Omental fat pad (tissue), 4 donors: ENCODE measurements around the gene CD101. TPM values are rescaled to one million over a fixed set of nuclear protein-coding genes. Genes with fewer than 3 reads are reported as not detected.

Experiments used
- ATAC-seq: fragments of 150-250 bp; one replicate; pipeline ENCODE4 v1.9.1; 2016; ENCODE audit warnings: mild to moderate bottlenecking, moderate library complexity; ENCODE audit not compliant: low FRiP score
- DNase-seq: peaks from one replicate; pipeline ENCODE4 v3.0.0-alpha.2; 2019; ENCODE audit warnings: low spot score
- total RNA-seq, 4 donors: library from RNA; depleted of rRNA; stranded (reverse); fragments of >200 nt; gene quantifications; one replicate each; pipeline ENCODE4 v1.1.0, GENCODE V29; 2016
- TF ChIP-seq, protein P1 (sequence below), 3 donors: fragments of 450-650 bp; IDR thresholded peaks; one replicate each; pipeline ENCODE4 v1.5.1; 2016 to 2017; ENCODE audit warnings: antibody characterized with exemption in 3 of 3, mild to moderate bottlenecking in 3 of 3, moderate library complexity in 2 of 3

The CD101 gene
- total RNA-seq, 4 donors from 2014 or later = 0.47 to 2.0 (median 1.8) TPM

DNA sequence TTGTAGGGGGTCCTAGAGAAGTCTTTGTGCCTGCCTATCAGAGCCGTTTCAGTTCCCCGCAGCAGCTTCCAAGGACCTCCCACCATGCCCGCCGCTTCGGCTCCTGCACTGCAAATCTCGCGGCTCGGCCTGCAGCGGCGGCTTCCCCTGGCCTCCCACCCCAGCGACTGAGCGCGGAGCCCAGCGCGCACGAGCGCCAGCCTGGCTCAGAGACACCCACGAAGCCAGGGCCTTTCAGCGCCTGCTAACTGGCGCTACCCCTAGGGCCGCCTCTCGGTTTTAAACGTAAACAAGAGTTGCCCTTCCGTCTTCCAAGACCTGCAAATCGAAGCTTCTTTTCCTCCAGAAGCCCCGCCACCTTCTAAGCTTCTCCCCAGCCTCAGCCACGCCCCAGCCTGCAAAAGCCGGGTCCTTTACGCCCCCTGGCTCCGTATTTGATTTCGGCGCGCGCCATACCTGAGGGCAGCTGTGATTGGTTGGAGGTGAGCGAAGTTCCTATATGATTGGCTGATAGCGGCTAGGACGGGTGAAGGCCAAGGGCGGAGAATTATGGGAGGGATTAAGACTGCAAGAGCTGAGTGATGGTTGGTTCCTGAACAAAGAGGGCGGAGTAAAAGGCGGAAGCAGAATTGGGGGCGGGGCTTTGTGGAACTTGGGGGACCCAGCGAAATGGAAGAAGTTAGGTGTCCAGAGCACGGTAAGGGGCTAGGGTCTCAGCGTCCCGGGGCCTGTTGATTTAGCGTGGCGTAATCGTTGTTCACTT is 58.3 kb downstream of the CD101 start, which contains the start of gene TTF2:
TTF2 (plus strand) TSS at position 649 of the 763 bp plus-strand sequence; CDS start at position 670, 21 bp downstream.
- DNase-seq (peak; percentile 78), ATAC-seq (peak; percentile 99)
- TF ChIP-seq, protein P1, sequence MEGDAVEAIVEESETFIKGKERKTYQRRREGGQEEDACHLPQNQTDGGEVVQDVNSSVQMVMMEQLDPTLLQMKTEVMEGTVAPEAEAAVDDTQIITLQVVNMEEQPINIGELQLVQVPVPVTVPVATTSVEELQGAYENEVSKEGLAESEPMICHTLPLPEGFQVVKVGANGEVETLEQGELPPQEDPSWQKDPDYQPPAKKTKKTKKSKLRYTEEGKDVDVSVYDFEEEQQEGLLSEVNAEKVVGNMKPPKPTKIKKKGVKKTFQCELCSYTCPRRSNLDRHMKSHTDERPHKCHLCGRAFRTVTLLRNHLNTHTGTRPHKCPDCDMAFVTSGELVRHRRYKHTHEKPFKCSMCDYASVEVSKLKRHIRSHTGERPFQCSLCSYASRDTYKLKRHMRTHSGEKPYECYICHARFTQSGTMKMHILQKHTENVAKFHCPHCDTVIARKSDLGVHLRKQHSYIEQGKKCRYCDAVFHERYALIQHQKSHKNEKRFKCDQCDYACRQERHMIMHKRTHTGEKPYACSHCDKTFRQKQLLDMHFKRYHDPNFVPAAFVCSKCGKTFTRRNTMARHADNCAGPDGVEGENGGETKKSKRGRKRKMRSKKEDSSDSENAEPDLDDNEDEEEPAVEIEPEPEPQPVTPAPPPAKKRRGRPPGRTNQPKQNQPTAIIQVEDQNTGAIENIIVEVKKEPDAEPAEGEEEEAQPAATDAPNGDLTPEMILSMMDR (IDR thresholded peaks at IDR 0.05) = no peak

DNA sequence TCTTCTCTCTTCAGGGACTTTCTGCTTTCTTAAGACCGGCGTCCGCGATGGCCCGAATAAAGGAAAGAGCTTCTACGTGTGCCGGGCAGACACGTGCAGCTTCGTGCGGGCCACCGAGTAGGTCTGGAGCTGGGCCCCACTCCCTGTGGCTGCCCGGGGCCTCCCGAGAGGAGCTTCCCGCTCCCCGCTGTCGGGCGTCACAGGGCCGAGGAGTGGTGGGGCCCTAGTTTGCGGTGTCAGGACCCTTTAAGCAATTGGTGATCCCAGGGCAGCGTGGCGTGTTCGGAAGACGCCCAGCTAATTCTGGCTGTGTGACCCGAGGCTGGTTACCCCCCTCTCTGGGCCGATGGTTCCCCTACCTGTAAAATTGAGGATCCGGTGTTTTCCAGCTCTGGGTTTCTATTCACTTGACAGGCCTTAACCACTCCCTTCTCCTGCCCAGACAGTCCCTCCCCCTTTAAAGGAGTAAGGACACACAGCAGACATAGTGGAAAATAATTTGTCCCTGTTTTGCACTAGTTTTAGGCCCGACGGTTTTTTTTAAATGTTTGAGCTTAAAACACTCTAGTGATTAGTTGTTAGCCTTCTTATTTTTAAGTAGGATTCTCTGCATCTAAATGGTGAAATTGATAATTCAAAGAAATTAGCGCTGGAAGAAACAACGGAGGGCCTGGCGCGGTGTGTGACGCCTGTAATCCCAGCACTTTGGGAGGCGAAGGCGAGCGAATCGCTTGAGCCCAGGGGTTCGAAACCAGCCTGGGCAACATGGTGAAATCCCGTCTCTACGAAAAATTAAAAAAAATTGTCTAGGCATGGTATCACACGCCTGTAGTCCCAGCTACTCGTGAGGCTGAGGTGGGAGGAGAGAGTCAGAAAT is 59.1 kb downstream of the CD101 start:
- ATAC-seq = peak; percentile 58

DNA sequence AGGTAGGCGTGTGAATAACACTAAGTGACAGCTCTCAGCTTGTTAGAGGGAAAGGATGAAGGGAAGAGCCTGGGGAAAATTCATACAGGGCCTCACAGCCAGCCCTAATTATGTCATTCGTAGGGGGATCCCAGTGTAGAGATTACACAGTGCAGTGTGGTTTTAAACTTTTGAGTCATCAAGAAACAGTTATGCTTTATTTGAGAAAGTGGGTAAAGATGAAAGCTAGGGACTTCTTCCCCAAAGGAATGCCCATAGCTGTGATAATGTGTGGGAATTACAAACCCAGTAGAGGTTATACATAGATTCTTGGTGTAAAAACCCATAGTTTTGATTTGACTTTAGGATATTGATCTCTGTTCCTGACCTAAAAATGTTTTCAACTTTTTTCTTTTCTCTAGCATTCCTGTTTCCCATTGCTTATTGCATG is 60.4 kb downstream of the CD101 start:
- no peak for DNase-seq
- TF ChIP-seq, protein P1 (IDR thresholded peaks at IDR 0.05) = no peak
- ATAC-seq = no peak

More for the DNA sequence above, 59.1 kb downstream of the CD101 start:
- TF ChIP-seq, protein P1 (IDR thresholded peaks at IDR 0.05) = no peak
- DNase-seq = no peak

DNA sequence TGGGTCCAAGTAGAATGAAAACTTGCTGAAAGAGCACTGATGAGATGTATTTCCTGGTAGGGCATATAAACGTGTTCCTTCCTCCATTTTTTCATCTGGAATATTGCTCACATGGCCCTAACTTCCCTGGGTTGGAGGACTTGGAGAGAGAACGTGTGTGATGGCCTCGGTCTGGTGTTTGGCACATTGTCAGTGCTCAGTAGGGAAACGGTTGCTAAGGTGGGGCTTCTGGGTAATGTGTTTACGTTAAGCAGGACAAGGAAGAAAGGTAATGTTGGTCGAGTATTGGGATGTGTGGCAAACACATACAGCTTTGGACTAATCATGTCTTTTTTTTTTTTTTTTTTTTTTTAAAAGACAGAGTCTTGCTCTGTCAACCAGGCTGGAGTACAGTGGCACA is 64.8 kb downstream of the CD101 start:
- TF ChIP-seq, protein P1 (IDR thresholded peaks at IDR 0.05) = no peak
- ATAC-seq (no peak), DNase-seq (no peak)

DNA sequence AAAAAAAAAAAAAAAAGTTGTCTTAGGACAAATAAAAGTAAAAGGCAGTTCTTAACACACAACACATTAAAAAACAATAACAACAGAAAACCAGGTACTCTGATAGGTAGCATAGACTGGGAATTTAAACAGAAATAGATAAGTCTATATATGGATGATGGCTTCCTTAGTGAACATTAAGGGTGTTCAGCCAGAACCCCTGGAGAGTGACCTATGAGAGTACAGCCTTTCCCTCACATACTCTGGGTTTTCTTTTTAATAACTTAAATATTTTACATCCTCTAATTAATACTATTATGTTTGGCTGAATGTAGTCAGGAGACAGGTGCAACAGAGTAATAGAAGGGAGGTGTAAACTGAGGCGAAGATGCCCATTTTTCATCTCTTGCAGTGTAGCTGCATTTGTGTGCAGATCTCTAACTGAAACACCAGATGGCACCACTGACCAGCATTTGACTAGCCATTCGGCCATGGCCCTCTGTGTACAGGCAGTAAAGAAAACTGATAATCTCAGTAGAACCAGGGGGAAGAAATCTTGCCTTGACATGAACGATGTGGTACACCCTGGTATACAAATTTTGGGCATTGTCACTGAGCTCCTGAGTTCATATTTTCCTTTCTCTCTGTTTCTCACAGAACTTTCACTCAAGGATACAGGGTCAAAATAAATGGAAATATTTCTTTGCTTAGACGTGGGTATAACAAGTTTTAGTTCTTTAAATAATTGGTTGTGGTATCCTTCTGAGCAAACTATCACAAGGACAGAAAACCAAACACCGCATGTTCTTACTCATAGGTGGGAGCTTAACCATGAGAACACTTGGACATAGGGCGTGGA is 66.2 kb downstream of the CD101 start:
- ATAC-seq = peak; percentile 85
- DNase-seq = no peak
- TF ChIP-seq, protein P1 (IDR thresholded peaks at IDR 0.05) = no peak

DNA sequence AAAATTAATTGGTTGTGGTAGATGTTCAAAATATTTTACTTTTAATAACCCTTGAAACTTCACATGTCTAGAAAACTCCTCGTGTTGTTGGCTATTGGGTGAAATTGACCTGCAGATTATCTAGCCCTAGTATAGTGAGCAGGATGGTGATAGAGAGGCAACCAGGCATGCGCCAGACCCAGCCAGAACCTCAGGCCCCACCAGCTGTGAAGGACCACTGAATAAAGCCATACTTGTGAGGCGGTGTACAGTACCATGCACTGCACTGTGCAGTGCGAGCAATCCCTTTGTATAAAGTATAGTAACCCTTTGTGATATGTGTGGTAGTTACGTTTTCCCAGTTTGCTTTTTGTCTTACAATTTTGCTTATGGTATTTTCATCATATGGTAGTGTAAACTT is 67.0 kb downstream of the CD101 start:
- TF ChIP-seq, protein P1 (IDR thresholded peaks at IDR 0.05) = no peak
- ATAC-seq (no peak), DNase-seq (no peak)
